H9 (cell line): ENCODE data around the gene FAM76B. TPM values are rescaled to one million over a fixed set of nuclear protein-coding genes. Genes with fewer than 3 reads are reported as not detected.

ENCODE experiments used
- DNase-seq: peaks from one replicate; pipeline ENCODE4 v3.0.0-alpha.2; 2017
- H2AFZ ChIP-seq: one replicate; pipeline ENCODE4 v1.6.1; 2013; ENCODE audit warnings: mild to moderate bottlenecking, low read length, control low read depth, moderate library complexity
- H2AK5ac ChIP-seq: 2 replicates; pipeline ENCODE4 v1.6.1; 2013; ENCODE audit warnings: low read length, control low read depth, mixed read lengths; ENCODE audit not compliant: insufficient read length
- H2BK120ac ChIP-seq: one replicate; pipeline ENCODE4 v1.6.1; 2013; ENCODE audit warnings: low read depth, mild to moderate bottlenecking, low read length, control low read depth, inconsistent platforms; ENCODE audit not compliant: poor library complexity, severe bottlenecking
- H2BK12ac ChIP-seq: 2 replicates; pipeline ENCODE4 v1.6.1; 2013; ENCODE audit warnings: low read length, control low read depth, mixed read lengths, low read depth; ENCODE audit not compliant: insufficient read length
- H2BK15ac ChIP-seq: 2 replicates; pipeline ENCODE4 v1.6.1; 2013; ENCODE audit warnings: low read depth, low read length, control low read depth
- H2BK20ac ChIP-seq: one replicate; pipeline ENCODE4 v1.6.1; 2013; ENCODE audit warnings: low read depth, mild to moderate bottlenecking, low read length, control low read depth, inconsistent platforms; ENCODE audit not compliant: poor library complexity, severe bottlenecking
- H2BK5ac ChIP-seq: 2 replicates; pipeline ENCODE4 v1.6.1; 2013; ENCODE audit warnings: low read length, control low read depth, mixed read lengths; ENCODE audit not compliant: insufficient read length
- H3K14ac ChIP-seq: 2 replicates; pipeline ENCODE4 v1.6.1; 2013; ENCODE audit warnings: low read length, control low read depth; ENCODE audit not compliant: insufficient read depth
- H3K18ac ChIP-seq: 2 replicates; pipeline ENCODE4 v1.6.1; 2013; ENCODE audit warnings: low read depth, mild to moderate bottlenecking, mixed read lengths, low read length, control low read depth; ENCODE audit not compliant: insufficient read length
- H3K23ac ChIP-seq: 2 replicates; pipeline ENCODE4 v1.6.1; 2013; ENCODE audit warnings: low read length, control low read depth, mixed read lengths, low read depth; ENCODE audit not compliant: insufficient read length
- H3K23me2 ChIP-seq: 2 replicates; pipeline ENCODE4 v1.6.1; 2013; ENCODE audit warnings: low read depth, mild to moderate bottlenecking, mixed read lengths, low read length, control low read depth; ENCODE audit not compliant: insufficient read length, poor library complexity, severe bottlenecking
- H3K27ac ChIP-seq: 2 replicates; pipeline ENCODE4 v1.5.1; 2013; ENCODE audit warnings: low read length, control low read depth, mixed read lengths, low read depth; ENCODE audit not compliant: insufficient read length
- H3K27me3 ChIP-seq: 2 replicates; pipeline ENCODE4 v1.6.1; 2013; ENCODE audit warnings: low read length, control low read depth, inconsistent platforms; ENCODE audit not compliant: insufficient read depth
- H3K4ac ChIP-seq: 2 replicates; pipeline ENCODE4 v1.6.1; 2013; ENCODE audit warnings: low read depth, mild to moderate bottlenecking, control low read depth, inconsistent platforms, low read length, moderate library complexity
- H3K4me1 ChIP-seq: 2 replicates; pipeline ENCODE4 v1.6.1; 2013; ENCODE audit warnings: low read length, control low read depth, inconsistent platforms; ENCODE audit not compliant: insufficient read depth
- H3K4me2 ChIP-seq: 2 replicates; pipeline ENCODE4 v1.6.1; 2013; ENCODE audit warnings: low read length, control low read depth, mixed read lengths; ENCODE audit not compliant: insufficient read length, insufficient read depth
- H3K56ac ChIP-seq: 2 replicates; pipeline ENCODE4 v1.6.1; 2013; ENCODE audit warnings: low read depth, mild to moderate bottlenecking, mixed read lengths, low read length, control low read depth; ENCODE audit not compliant: insufficient read length
- H3K79me1 ChIP-seq: 2 replicates; pipeline ENCODE4 v1.6.1; 2013; ENCODE audit warnings: low read depth, mild to moderate bottlenecking, moderate library complexity, low read length, control low read depth, inconsistent platforms; ENCODE audit not compliant: insufficient read depth, poor library complexity, severe bottlenecking
- H3K79me2 ChIP-seq: 2 replicates; pipeline ENCODE4 v1.6.1; 2013; ENCODE audit warnings: low read length, control low read depth, inconsistent platforms; ENCODE audit not compliant: insufficient read depth
- H3K9ac ChIP-seq: 2 replicates; pipeline ENCODE4 v1.6.1; 2013; ENCODE audit warnings: low read length, control low read depth, mixed read lengths; ENCODE audit not compliant: insufficient read length; ENCODE audit errors: extremely low read depth
- H3K9me3 ChIP-seq: one replicate; pipeline ENCODE4 v1.6.1; 2013; ENCODE audit warnings: low read depth, low read length, inconsistent platforms; ENCODE audit not compliant: control insufficient read depth
- H3T11ph ChIP-seq: one replicate; pipeline ENCODE4 v1.6.1; 2013; ENCODE audit warnings: mild to moderate bottlenecking, low read length, control low read depth, inconsistent platforms
- H4K20me1 ChIP-seq: one replicate; pipeline ENCODE4 v1.6.1; 2013; ENCODE audit not compliant: control insufficient read depth, insufficient read length, insufficient read depth
- H4K5ac ChIP-seq: 2 replicates; pipeline ENCODE4 v1.6.1; 2013; ENCODE audit warnings: low read depth, mild to moderate bottlenecking, mixed read lengths, low read length, control low read depth; ENCODE audit not compliant: insufficient read length
- H4K8ac ChIP-seq: replicated peaks from 2 replicates; pipeline ENCODE4 v1.6.1; 2013; ENCODE audit warnings: low read length, control low read depth, mixed read lengths, low read depth; ENCODE audit not compliant: insufficient read length
- H4K91ac ChIP-seq: 2 replicates; pipeline ENCODE4 v1.6.1; 2013; ENCODE audit warnings: low read depth, mild to moderate bottlenecking, moderate library complexity, mixed read lengths, low read length, control low read depth; ENCODE audit not compliant: insufficient read length
- H3K27ac Mint-ChIP-seq, 3 experiments: 2 replicates in 2 of 3; 3 replicates in 1 of 3; pipeline ENCODE4 v1.8.0; 2020 to 2021; ENCODE audit warnings: mixed read lengths in 3 of 3, mild to moderate bottlenecking in 1 of 3, moderate library complexity in 1 of 3
- H3K27me3 Mint-ChIP-seq: 2 replicates; pipeline ENCODE4 v1.8.0; 2021; ENCODE audit warnings: low read depth, mild to moderate bottlenecking, moderate library complexity, mixed read lengths
- H3K36me3 Mint-ChIP-seq, 3 experiments: 2 replicates in 2 of 3; 3 replicates in 1 of 3; pipeline ENCODE4 v1.8.0; 2020 to 2021; ENCODE audit warnings: low read depth in 3 of 3, mixed read lengths in 3 of 3; ENCODE audit not compliant: insufficient read depth in 1 of 3
- H3K4me1 Mint-ChIP-seq, 2 experiments: 2 replicates each; pipeline ENCODE4 v1.8.0; 2020; ENCODE audit warnings: mixed read lengths in 2 of 2
- H3K4me3 Mint-ChIP-seq, 2 experiments: 2 replicates in 1 of 2; 3 replicates in 1 of 2; pipeline ENCODE4 v1.8.0; 2020 to 2021; ENCODE audit warnings: mild to moderate bottlenecking in 2 of 2, mixed read lengths in 2 of 2, moderate library complexity in 1 of 2
- H3K9me3 Mint-ChIP-seq, 2 experiments: 2 replicates in 1 of 2; 3 replicates in 1 of 2; pipeline ENCODE4 v1.8.0; 2020; ENCODE audit warnings: mild to moderate bottlenecking in 2 of 2, mixed read lengths in 2 of 2, moderate library complexity in 1 of 2
- WGBS: extraction: QIAGEN DNeasy Blood & Tissue Kit; methylation state at CpG from one replicate; pipeline ENCODE4 v1.1.7; 2013; ENCODE audit warnings: missing lambda C conversion rate, low lambda C conversion rate, mixed read lengths; ENCODE audit not compliant: insufficient read length; ENCODE audit errors: extremely low coverage; 5-methylcytosine and 5-hydroxymethylcytosine counted together
- total RNA-seq: library from RNA; stranded (reverse); gene quantifications from 2 replicates; pipeline ENCODE4 v1.2.1, GENCODE V29; 2021
- TF ChIP-seq, protein P1 (sequence below): fragments of 200-600 bp; sonication (generic); conservative IDR thresholded peaks from 3 replicates; pipeline ENCODE4 v1.8.0; 2021; ENCODE audit warnings: antibody characterized with exemption, mild to moderate bottlenecking

Gene FAM76B
- total RNA-seq, 1 experiment from 2014 or later: 31.5 TPM

DNA sequence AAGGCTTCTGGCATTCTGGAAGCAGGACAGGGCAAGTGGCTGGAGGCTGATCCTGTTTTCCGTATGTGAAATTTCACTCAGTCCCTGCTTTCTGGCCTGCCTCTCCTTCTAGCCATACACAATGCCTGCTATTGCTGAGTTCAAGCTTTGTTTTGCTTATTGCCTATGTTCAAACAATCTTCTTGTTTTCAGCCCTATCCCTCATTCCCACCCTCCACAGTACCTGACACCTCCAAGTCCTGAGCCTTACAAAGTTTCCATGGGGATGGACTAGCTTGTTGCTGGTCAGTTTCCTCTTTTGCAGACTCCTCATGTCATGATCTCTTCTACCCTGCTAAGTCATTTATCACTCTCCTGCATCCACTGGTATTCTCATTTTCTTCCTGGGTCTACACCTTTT is 38.1 kb downstream of the FAM76B start:
- Histone ChIP-seq H4K5ac (no peak overlapping the region), H2AFZ (no peak overlapping the region)

More for the DNA sequence above, 38.1 kb downstream of the FAM76B start:
- Histone ChIP-seq H3K27ac (no peak overlapping the region), H2BK12ac (no peak overlapping the region), H4K20me1 (no peaks in the 10 kb centered on the region), H3K14ac (no peak overlapping the region), H3K4ac (no peak overlapping the region), H2AK5ac (no peak overlapping the region), H3K56ac (no peak overlapping the region), H2BK120ac (no peak overlapping the region), H3K4me2 (no peak overlapping the region), H2BK15ac (no peak overlapping the region), H2BK20ac (no peak overlapping the region), H3K23ac (no peak overlapping the region), H3T11ph (no peak overlapping the region), H4K8ac (no peak overlapping the region), H3K9ac (no peak overlapping the region), H3K27me3 (no peaks in the 10 kb centered on the region), H3K79me2 (no peaks in the 10 kb centered on the region), H3K79me1 (no peaks in the 10 kb centered on the region), H3K23me2 (no peaks in the 10 kb centered on the region), H3K9me3 (no peaks in the 10 kb centered on the region), H4K91ac (no peak overlapping the region), H3K4me1 (no peaks in the 10 kb centered on the region), H3K18ac (no peak overlapping the region), H2BK5ac (no peak overlapping the region)
- H3K27ac Mint-ChIP-seq: no peak overlapping the region
- no CpG with 5 or more reads among the region's 1 CpG for WGBS
- H3K36me3 Mint-ChIP-seq: no peaks in the 10 kb centered on the region
- TF ChIP-seq, protein P1, sequence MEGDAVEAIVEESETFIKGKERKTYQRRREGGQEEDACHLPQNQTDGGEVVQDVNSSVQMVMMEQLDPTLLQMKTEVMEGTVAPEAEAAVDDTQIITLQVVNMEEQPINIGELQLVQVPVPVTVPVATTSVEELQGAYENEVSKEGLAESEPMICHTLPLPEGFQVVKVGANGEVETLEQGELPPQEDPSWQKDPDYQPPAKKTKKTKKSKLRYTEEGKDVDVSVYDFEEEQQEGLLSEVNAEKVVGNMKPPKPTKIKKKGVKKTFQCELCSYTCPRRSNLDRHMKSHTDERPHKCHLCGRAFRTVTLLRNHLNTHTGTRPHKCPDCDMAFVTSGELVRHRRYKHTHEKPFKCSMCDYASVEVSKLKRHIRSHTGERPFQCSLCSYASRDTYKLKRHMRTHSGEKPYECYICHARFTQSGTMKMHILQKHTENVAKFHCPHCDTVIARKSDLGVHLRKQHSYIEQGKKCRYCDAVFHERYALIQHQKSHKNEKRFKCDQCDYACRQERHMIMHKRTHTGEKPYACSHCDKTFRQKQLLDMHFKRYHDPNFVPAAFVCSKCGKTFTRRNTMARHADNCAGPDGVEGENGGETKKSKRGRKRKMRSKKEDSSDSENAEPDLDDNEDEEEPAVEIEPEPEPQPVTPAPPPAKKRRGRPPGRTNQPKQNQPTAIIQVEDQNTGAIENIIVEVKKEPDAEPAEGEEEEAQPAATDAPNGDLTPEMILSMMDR: no peak
- no peak for DNase-seq
- peaks cover 5% of the 10 kb centered on the region for H3K27me3 Mint-ChIP-seq
- H3K9me3 Mint-ChIP-seq: no peaks in the 10 kb centered on the region
- H3K4me3 Mint-ChIP-seq: no peak overlapping the region
- no peaks in the 10 kb centered on the region for H3K4me1 Mint-ChIP-seq
